Cardiac ventricle fibroblast (primary cell): ENCODE measurements around the gene RGPD6. TPM values are rescaled to one million over a fixed set of nuclear protein-coding genes. Genes with fewer than 3 reads are reported as not detected.

Experiments used
- total RNA-seq: library from RNA; depleted of rRNA; stranded (reverse); fragments of >200 nt; gene quantifications from 2 replicates; pipeline ENCODE4 v1.2.3, GENCODE V29; 2015

The RGPD6 gene
- total RNA-seq = 9.8 and 13.5 TPM in 2 replicates

DNA sequence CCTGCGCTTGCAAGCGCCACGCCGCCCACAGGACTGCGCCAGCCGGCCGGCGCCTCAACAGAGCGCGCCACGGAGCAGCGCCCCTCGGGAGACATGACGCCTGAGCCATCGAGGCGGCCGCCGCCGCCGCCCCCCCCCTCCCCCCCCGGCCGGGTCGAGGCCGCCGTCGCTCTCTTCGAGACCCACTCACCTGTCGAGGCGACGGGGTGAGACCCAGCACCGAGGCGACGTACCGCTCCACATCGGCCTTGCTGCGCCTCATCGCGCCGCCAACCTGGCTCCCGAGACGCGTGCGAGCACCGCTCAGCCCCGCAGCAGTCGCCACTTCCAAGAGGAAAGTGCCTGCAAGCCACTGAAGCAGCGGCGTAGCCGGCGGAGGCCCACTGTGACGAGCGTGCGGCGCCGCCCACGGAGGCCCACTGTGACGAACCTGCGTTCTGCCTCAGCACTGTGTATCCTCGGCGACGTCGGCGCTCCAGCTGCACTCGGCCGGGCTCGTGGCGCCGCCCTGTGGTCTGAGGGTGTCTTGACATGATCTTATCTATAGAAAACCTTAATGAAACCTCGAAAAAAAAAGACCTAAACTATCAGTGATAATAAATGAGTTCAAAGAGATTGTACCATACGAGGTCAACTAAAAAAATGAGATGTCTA, at the start of gene RGPD6:
RGPD6 (minus strand) TSS at position 460 of the 654 bp plus-strand sequence; CDS start at position 262, 198 bp downstream.

GRCh38 chr2:110472171-110473058, 104.6 kb downstream of the RGPD6 start, which contains the start of gene LIMS4:
LIMS4 (minus strand) TSS chr2:110472816; CDS start chr2:110472778, 38 bp downstream.

Other genes starting within 250 kb of the RGPD6 start
- 20.4 and 22.1 TPM in 2 replicates for gene LIMS4, start 104.4 kb downstream of the RGPD6 start, total RNA-seq
- gene BUB1, start 100.8 kb upstream of the RGPD6 start, total RNA-seq = 2.2 and 2.5 TPM in 2 replicates
- gene ACOXL, start 155.4 kb upstream of the RGPD6 start, total RNA-seq = not detected in 2 replicates